Astrocyte of the spinal cord (primary cell): ENCODE data around the gene FYN.

Experiments used
- DNase-seq: peaks from one replicate; pipeline ENCODE4 v3.0.0; 2011; ENCODE audit warnings: low read depth, low spot score
- H3K4me3 ChIP-seq: 2 replicates; pipeline ENCODE4 v1.5.1; 2011; ENCODE audit warnings: low read depth, mild to moderate bottlenecking, low read length, moderate library complexity
- in situ Hi-C: cut with HindIII; loops from 2 replicates; pipeline ENCODE4 v1.10.0; 2017; ENCODE audit warnings: low sequenced_read_pairs
- TF ChIP-seq, protein P1 (sequence below): IDR thresholded peaks from 2 replicates; pipeline ENCODE4 v1.5.1; 2012; ENCODE audit warnings: low read depth, mild to moderate bottlenecking, low read length, inconsistent platforms

FYN gene

DNA sequence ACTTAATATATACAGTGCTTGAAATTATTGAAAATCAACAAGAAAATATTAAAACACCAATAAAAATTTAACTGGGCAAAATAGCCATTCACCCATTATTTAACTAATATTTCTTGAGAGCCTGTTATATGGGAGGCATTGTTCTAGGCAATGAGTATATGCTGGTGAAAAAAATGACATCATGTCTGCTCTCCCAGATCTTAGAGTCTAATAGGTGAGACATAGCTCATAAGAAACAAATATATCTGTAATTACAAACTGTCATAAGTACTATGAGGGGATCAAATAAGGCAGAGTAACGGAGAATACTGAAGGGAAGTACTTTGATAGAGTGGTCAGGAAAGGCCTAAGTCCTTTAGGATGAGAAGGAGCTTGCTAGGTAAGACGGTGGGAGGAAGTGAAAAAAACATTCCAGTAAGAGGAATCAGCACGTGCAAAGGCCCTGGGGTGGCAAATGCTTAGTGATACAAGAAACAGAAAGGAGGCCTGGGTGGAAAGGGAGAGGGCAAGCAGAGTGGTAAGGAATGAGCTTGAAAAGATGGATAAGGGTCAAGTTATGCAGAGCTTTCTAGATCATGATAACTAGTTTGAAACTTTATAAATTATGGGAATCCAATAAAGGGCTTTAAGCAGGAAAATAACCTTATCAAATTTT is 12.2 kb upstream of the FYN start:
- DNase-seq, result no peak
- H3K4me3 ChIP-seq, result no peak overlapping the region
- TF ChIP-seq, protein P1, sequence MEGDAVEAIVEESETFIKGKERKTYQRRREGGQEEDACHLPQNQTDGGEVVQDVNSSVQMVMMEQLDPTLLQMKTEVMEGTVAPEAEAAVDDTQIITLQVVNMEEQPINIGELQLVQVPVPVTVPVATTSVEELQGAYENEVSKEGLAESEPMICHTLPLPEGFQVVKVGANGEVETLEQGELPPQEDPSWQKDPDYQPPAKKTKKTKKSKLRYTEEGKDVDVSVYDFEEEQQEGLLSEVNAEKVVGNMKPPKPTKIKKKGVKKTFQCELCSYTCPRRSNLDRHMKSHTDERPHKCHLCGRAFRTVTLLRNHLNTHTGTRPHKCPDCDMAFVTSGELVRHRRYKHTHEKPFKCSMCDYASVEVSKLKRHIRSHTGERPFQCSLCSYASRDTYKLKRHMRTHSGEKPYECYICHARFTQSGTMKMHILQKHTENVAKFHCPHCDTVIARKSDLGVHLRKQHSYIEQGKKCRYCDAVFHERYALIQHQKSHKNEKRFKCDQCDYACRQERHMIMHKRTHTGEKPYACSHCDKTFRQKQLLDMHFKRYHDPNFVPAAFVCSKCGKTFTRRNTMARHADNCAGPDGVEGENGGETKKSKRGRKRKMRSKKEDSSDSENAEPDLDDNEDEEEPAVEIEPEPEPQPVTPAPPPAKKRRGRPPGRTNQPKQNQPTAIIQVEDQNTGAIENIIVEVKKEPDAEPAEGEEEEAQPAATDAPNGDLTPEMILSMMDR, result no peak
- in situ Hi-C loops, result no loop called here

DNA sequence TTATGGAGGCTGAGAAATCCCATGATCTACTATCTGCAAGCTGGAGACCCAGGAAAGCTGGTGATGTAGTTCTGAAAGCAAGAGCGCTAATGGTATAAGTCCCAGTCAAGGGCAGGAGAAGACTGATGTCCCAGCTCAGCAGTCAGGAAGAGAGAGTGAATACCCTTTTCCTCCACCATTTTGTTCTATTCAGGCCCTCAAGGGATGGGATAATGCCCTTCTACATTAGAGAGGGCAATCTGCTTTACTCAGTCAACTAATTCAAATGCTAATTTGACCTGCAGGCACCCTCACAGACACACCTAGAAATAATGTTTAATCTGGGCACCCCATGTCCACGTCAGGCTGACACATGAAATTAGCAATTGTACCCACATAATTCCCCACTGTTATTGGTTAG is 10.8 kb upstream of the FYN start:
- DNase-seq, result no peak
- no peak overlapping the region for H3K4me3 ChIP-seq
- TF ChIP-seq, protein P1, result no peak
- in situ Hi-C loops, result no loop called here

DNA sequence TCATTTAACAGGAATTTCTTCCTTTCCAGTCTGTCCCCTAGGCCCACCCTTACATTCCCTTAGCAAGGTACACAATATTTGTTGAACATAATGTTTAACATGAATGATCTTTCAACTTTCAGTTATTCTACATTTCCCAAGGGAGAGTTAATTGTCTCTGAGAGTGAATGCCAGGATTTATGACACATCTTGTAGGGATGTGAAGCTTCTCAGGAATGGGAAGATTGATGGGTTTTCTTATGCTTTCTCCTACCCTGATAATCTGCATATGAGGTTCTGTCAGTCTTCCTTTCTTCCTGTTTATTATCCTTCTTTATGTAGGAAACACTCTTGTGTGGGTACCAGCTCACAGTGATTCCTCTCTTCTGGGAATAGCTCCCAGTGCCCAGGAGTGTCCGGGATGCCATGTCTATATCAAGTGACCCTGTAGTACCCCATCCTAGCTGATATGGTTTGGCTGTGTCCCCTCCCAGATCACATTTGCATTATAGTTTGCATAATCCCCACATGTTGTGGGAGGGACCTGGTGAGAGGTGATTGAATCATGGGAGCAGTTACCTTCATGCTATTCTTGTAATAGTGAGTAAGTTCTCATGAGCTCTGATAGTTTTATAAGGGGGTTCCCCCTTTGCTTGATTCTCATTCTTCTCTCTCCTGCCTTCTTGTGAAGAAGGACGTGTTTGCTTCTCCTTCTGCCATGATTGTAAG is 7.1 kb upstream of the FYN start:
- in situ Hi-C loops, result no loop called here
- H3K4me3 ChIP-seq, result no peak overlapping the region
- TF ChIP-seq, protein P1, result no peak
- DNase-seq, result peak; percentile 24

DNA sequence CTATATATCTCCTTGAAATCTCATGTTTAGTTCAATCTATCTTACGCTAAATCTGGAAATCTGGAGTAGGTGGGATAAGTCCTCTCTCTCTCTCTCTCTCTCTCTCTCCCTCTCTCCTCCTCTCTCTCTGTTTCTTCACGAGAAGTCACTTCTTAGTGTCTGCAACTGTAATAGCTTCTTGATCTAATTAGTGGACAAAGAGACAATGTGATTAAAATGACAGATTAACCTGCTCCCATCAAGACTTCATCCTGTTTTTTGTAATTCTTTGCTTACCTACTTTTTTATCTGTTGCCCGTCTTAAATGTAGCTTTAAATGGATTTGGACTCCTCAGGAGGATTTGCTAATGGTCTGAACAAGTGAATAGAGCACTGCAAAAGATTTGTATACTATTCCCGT is 2.5 kb upstream of the FYN start:
- in situ Hi-C loops, result no loop called here
- no peak overlapping the region for H3K4me3 ChIP-seq
- TF ChIP-seq, protein P1, result no peak
- no peak for DNase-seq

DNA sequence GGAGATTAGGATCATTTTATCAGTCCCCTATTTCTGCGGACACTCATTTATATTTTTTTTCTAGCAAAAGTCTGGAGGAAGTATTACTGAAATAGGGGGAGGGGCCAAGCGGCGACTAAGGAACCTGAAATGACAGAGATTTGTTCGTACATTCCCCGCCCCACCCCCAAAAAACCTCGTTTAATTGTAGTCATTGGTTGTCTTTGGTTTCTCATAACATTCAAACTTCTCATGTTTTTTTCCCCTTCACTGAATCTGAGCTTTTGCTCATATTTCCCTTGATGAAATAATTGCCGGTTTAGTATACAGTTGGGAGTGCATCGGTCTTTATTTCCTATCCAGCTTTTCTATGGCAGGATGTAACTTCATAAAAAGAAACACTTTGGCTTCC is 768 bp upstream of the FYN start:
- DNase-seq, result peak; percentile 29
- peak overlapping the region; percentile 63 for H3K4me3 ChIP-seq
- TF ChIP-seq, protein P1, result no peak
- in situ Hi-C loops, result no loop called here

DNA sequence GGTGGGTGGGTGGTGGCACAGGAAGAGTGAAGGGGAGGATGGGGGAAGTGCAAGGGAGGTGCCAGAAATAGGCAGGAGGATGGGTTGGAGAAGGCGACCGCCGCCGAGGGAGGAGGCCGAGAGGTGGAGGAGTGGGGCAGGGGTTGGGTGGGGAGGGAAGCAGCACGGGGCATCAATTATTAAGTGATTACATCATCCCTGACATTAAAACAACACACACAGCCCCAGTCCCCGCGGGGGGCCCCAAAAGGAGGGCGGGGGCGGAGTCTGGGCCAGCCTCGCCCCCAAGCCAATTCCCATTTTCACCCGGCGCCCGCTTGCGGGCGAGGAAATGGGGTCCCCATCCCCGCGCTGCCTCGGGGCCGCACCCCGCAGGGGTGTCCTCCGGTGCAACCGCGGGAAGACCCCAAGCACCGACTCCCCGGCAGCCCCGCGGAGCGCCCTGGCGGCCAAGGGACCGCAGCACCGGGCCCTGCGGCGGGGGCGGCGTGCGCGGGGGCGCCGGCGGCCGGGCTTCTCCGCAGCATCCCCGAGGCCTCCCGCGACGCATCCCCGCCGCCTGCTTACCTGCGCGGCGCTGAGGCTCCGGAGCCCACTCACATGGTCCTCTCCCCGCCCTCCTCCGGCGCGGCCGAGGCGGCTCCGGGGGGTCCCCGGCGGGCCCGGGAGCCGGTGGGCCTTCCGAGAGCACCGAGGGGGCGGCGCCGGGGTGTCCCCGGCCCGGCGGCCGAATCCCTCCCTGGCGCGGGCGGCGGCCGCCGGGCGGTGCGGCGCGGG is 663 bp downstream of the FYN start:
- peak; percentile 66 for DNase-seq
- in situ Hi-C loops, result no loop called here
- TF ChIP-seq, protein P1, result no peak
- H3K4me3 ChIP-seq, result peak overlapping the region; percentile 63
